ENCODE measurements around the gene KLF3. TPM values are rescaled to one million over a fixed set of nuclear protein-coding genes. Genes with fewer than 3 reads are reported as not detected.

The KLF3 gene
- total and polyA plus RNA-seq, 2 of the 4 experiments (the other 2 are of a cell fraction): 8.2 to 12.6 TPM

- Histone ChIP-seq H3K4ac (ENCODE audit: low read depth, low read length) (no peak overlapping the region), H3K79me1 (ENCODE audit: low read depth in 1 of 2, low read length in 2 of 2) (peaks cover 11 to 38% of the 10 kb centered on the region in 2 experiments; a peak in 3 of 4 replicates), H2BK15ac (ENCODE audit: low read depth, low read length) (no peak overlapping the region), H3K23ac (ENCODE audit: low read depth, low read length) (no peak overlapping the region), H2AK5ac (ENCODE audit: low read depth, low read length) (no peak overlapping the region), H4K91ac (ENCODE audit: insufficient read depth, low read depth, low read length) (no peak overlapping the region), H2BK120ac (ENCODE audit: low read depth, low read length) (no peak overlapping the region), H3K27ac (ENCODE audit: insufficient read depth, low read length) (no peak overlapping the region), H3K9ac (ENCODE audit: low read depth, low read length) (no peak overlapping the region), H3K18ac (ENCODE audit: low read depth, low read length) (no peak overlapping the region), H3K27me3 (ENCODE audit: control insufficient read depth, insufficient read depth, low read length) (no peaks in the 10 kb centered on the region), H3K56ac (ENCODE audit: extremely low read depth, insufficient read depth, low read length) (no peak overlapping the region), H2AK9ac (replicated peaks; ENCODE audit: low read depth, low read length, poor library complexity) (no peak overlapping the region), H2AFZ (replicated peaks; ENCODE audit: low read length, poor library complexity) (no peak overlapping the region), H3K4me3 (ENCODE audit: insufficient read depth, low read depth, low read length) (no peak overlapping the region), H3K9me3 (ENCODE audit: control insufficient read depth, insufficient read depth, low read length) (no peaks in the 10 kb centered on the region), H3K14ac (replicated peaks; ENCODE audit: low read depth, low read length) (no peak overlapping the region), H2BK20ac (ENCODE audit: low read depth, low read length) (no peak overlapping the region), H3K36me3 (ENCODE audit: control insufficient read depth, insufficient read depth, low read length) (peaks cover 33% of the 10 kb centered on the region), H3K9me1 (ENCODE audit: insufficient read depth, low read length) (peaks cover 9% of the 10 kb centered on the region), H4K8ac (ENCODE audit: low read depth in 2 of 2, low read length in 2 of 2) (no peak overlapping the region), H3K4me2 (ENCODE audit: low read depth, low read length) (no peak overlapping the region), H2BK5ac (ENCODE audit: low read depth, low read length, poor library complexity, severe bottlenecking) (no peak overlapping the region), H3K4me1 (ENCODE audit: control insufficient read depth, insufficient read depth, low read length) (peaks cover 5% of the 10 kb centered on the region; the same call in 1 of the 2 replicates), H4K20me1 (ENCODE audit: insufficient read depth, low read length) (peaks cover 9% of the 10 kb centered on the region; the same call in 1 of the 2 replicates), H4K5ac (ENCODE audit: low read depth, low read length) (no peak overlapping the region)
- BruUV-seq (replicated peaks): no TSS peak
- dilution Hi-C loops (cut with HindIII; ENCODE audit: low sequenced_read_pairs, unreplicated experiment) (no loop called here), intact Hi-C loops (cut with micrococcal nuclease) (no loop called here), in situ Hi-C loops (cut with MboI; ENCODE audit: low sequenced_read_pairs) (no loop called here)
- DNase-seq (no peak), ATAC-seq (ENCODE audit: low read depth) (no peak)
- no CpG with 5 or more reads among the region's 3 CpGs for WGBS, 2 experiments (ENCODE audit: extremely low coverage in 2 of 2, insufficient read length in 1 of 2)
- POLR2A ChIA-PET (ENCODE audit: unreplicated experiment): no interaction called here
- CTCF ChIA-PET: no interaction called here
- TF ChIP-seq RFX5 (IDR thresholded peaks at IDR 0.05; ENCODE audit: low read depth, low read length): no peak
- no peak for TF ChIP-seq RCOR1 (IDR thresholded peaks at IDR 0.05; ENCODE audit: insufficient replicate concordance, low read length)
- no peak for TF ChIP-seq MAFK (IDR thresholded peaks at IDR 0.05; ENCODE audit: low read depth, low read length)
- TF ChIP-seq SMC3 (IDR thresholded peaks at IDR 0.05; ENCODE audit: low read depth, low read length): no peak
- no peak for TF ChIP-seq FOS (IDR thresholded peaks at IDR 0.05; ENCODE audit: low read depth, low read length)
- no peak for TF ChIP-seq BHLHE40 (IDR thresholded peaks at IDR 0.05; ENCODE audit: low read depth, low read length)
- no peak for TF ChIP-seq RAD21 (IDR thresholded peaks at IDR 0.05; ENCODE audit: low read length)
- no peak for TF ChIP-seq MXI1 (IDR thresholded peaks at IDR 0.05; ENCODE audit: borderline replicate concordance, low read depth, low read length)
- no peak for TF ChIP-seq USF2 (IDR thresholded peaks at IDR 0.05; ENCODE audit: low read depth, low read length)
- TF ChIP-seq ELK1 (IDR thresholded peaks at IDR 0.05; ENCODE audit: borderline replicate concordance, low read depth, low read length): no peak
- no peak for TF ChIP-seq CHD1 (IDR thresholded peaks at IDR 0.05; ENCODE audit: low read depth, low read length)
- no peak for TF ChIP-seq POLR2A (IDR thresholded peaks at IDR 0.05; ENCODE audit: low read depth, low read length)
- no peak for TF ChIP-seq CEBPB (IDR thresholded peaks at IDR 0.05; ENCODE audit: low read depth, low read length)
- TF ChIP-seq CTCF (conservative IDR thresholded peaks at IDR 0.05; ENCODE audit: low read depth, low read length): no peak
- TF ChIP-seq NFE2L2 (IDR thresholded peaks at IDR 0.05; ENCODE audit: low read depth, low read length): no peak
- no peak for TF ChIP-seq MAZ (IDR thresholded peaks at IDR 0.05; ENCODE audit: borderline replicate concordance, low read depth, low read length)
Observed at GRCh38 chr4:38695809-38696208, 31.8 kb downstream of the KLF3 start.
